Neural progenitor cell (in vitro differentiated cells): ENCODE measurements around the gene CHKA. TPM values are rescaled to one million over a fixed set of nuclear protein-coding genes. Genes with fewer than 3 reads are reported as not detected.

ENCODE experiments used
- DNase-seq: peaks from one replicate; pipeline ENCODE4 v3.0.0-alpha.2; 2016; ENCODE audit warnings: low spot score
- H2AFZ ChIP-seq: fragments of 200-600 bp; sonication (generic); replicated peaks from 2 replicates; pipeline ENCODE4 v1.6.1; 2016; ENCODE audit warnings: antibody characterized with exemption
- H3F3A ChIP-seq: fragments of 200-600 bp; sonication (generic); 2 replicates; pipeline ENCODE4 v1.6.1; 2016; ENCODE audit warnings: antibody characterized with exemption, low read depth
- H3K27ac ChIP-seq: fragments of 200-600 bp; sonication (generic); 2 replicates; pipeline ENCODE4 v1.5.1; 2016; ENCODE audit warnings: mild to moderate bottlenecking
- H3K27me3 ChIP-seq: fragments of 200-600 bp; sonication (generic); 2 replicates; pipeline ENCODE4 v1.6.1; 2016; ENCODE audit warnings: mild to moderate bottlenecking, moderate library complexity
- H3K36me3 ChIP-seq: fragments of 200-600 bp; sonication (generic); 2 replicates; pipeline ENCODE4 v1.5.1; 2016
- H3K4me1 ChIP-seq: fragments of 200-600 bp; sonication (generic); 2 replicates; pipeline ENCODE4 v1.6.1; 2016; ENCODE audit warnings: mixed run types
- H3K4me2 ChIP-seq: fragments of 200-600 bp; sonication (generic); 2 replicates; pipeline ENCODE4 v1.6.1; 2016
- H3K4me3 ChIP-seq: fragments of 200-600 bp; sonication (generic); 2 replicates; pipeline ENCODE4 v1.5.1; 2016
- H3K79me2 ChIP-seq: fragments of 200-600 bp; sonication (generic); 2 replicates; pipeline ENCODE4 v1.6.1; 2016; ENCODE audit warnings: low read depth
- H3K9ac ChIP-seq: fragments of 200-600 bp; sonication (generic); 2 replicates; pipeline ENCODE4 v1.6.1; 2016
- H3K9me3 ChIP-seq: fragments of 200-600 bp; sonication (generic); 2 replicates; pipeline ENCODE4 v1.5.1; 2016; ENCODE audit warnings: low read depth
- H4K20me1 ChIP-seq: fragments of 200-600 bp; sonication (generic); 2 replicates; pipeline ENCODE4 v1.6.1; 2016; ENCODE audit warnings: low read depth
- H3K27ac Mint-ChIP-seq: 3 replicates; pipeline ENCODE4 v1.8.0; 2021; ENCODE audit warnings: mixed read lengths
- H3K27me3 Mint-ChIP-seq: 2 replicates; pipeline ENCODE4 v1.8.0; 2022; ENCODE audit warnings: low read depth, mild to moderate bottlenecking, inconsistent platforms, moderate library complexity, mixed read lengths; ENCODE audit not compliant: insufficient read depth
- H3K36me3 Mint-ChIP-seq: 3 replicates; pipeline ENCODE4 v1.8.0; 2021; ENCODE audit warnings: mixed read lengths
- H3K4me1 Mint-ChIP-seq: 3 replicates; pipeline ENCODE4 v1.8.0; 2021; ENCODE audit warnings: mixed read lengths
- H3K4me3 Mint-ChIP-seq: 3 replicates; pipeline ENCODE4 v1.8.0; 2021; ENCODE audit warnings: mild to moderate bottlenecking, moderate library complexity, mixed read lengths
- H3K9me3 Mint-ChIP-seq: 3 replicates; pipeline ENCODE4 v1.8.0; 2020; ENCODE audit warnings: mixed read lengths
- CTCF ChIP-seq: fragments of 200-600 bp; sonication (generic); IDR thresholded peaks from 2 replicates; pipeline ENCODE4 v1.5.1; 2017; ENCODE audit warnings: antibody characterized with exemption, mild to moderate bottlenecking
- EZH2 ChIP-seq: fragments of 200-600 bp; sonication (generic); IDR thresholded peaks from 2 replicates; pipeline ENCODE4 v1.6.1; 2017; ENCODE audit warnings: antibody characterized with exemption, mild to moderate bottlenecking, moderate library complexity
- EZH2phosphoT487 ChIP-seq: fragments of 200-600 bp; sonication (generic); IDR thresholded peaks from 2 replicates; pipeline ENCODE4 v1.6.1; 2017; ENCODE audit warnings: antibody characterized with exemption
- total RNA-seq: library from RNA; depleted of rRNA; stranded (reverse); fragments of >200 nt; gene quantifications from 2 replicates; pipeline ENCODE4 v1.2.3, GENCODE V29; 2015; ENCODE audit warnings: low replicate concordance

Gene CHKA
- total RNA-seq, 1 donor from 2014 or later = 36.8 TPM

GRCh38 chr11:68026391-68027105 is 94.6 kb downstream of the CHKA start:
- no peak for DNase-seq
- TF ChIP-seq CTCF = no peak
- no peak for TF ChIP-seq EZH2phosphoT487
- no peak for TF ChIP-seq EZH2

GRCh38 chr11:68025047-68025446 is 96.1 kb downstream of the CHKA start:
- Mint-ChIP-seq H3K27me3 (peaks cover 11% of the 10 kb centered on the region), H3K4me3 (no peak overlapping the region), H3K4me1 (peaks cover 26% of the 10 kb centered on the region), H3K9me3 (peaks cover 6% of the 10 kb centered on the region), H3K27ac (no peak overlapping the region), H3K36me3 (peaks cover 17% of the 10 kb centered on the region)
- peaks cover 15% of the 10 kb centered on the region for H3K4me1 ChIP-seq
- H2AFZ ChIP-seq = no peak overlapping the region
- no peak overlapping the region for H3K27ac ChIP-seq
- H3K4me2 ChIP-seq = no peak overlapping the region
- no peak overlapping the region for H3K9ac ChIP-seq
- H3F3A ChIP-seq = peaks cover 14% of the 10 kb centered on the region
- no peaks in the 10 kb centered on the region for H3K36me3 ChIP-seq
- no peaks in the 10 kb centered on the region for H4K20me1 ChIP-seq
- peaks cover 14% of the 10 kb centered on the region for H3K79me2 ChIP-seq
- no peak overlapping the region for H3K4me3 ChIP-seq
- H3K27me3 ChIP-seq = no peaks in the 10 kb centered on the region
- TF ChIP-seq EZH2phosphoT487 (no peak), CTCF (peak; percentile 4), EZH2 (no peak)
- DNase-seq = no peak
- H3K9me3 ChIP-seq = no peaks in the 10 kb centered on the region

More at GRCh38 chr11:68026391-68027105, 94.6 kb downstream of the CHKA start:
- H3K9me3 ChIP-seq = no peaks in the 10 kb centered on the region
- H3K9ac ChIP-seq = no peak overlapping the region
- peaks cover 3% of the 10 kb centered on the region for H4K20me1 ChIP-seq
- no peak overlapping the region for H3K4me3 ChIP-seq
- no peaks in the 10 kb centered on the region for H3K27me3 ChIP-seq
- H3K79me2 ChIP-seq = peaks cover 25% of the 10 kb centered on the region
- Mint-ChIP-seq H3K36me3 (peaks cover 17% of the 10 kb centered on the region), H3K27ac (no peak overlapping the region), H3K9me3 (peaks cover 6% of the 10 kb centered on the region), H3K4me3 (peak overlapping the region; percentile 55), H3K4me1 (peaks cover 24% of the 10 kb centered on the region), H3K27me3 (peaks cover 14% of the 10 kb centered on the region)
- no peak overlapping the region for H3K27ac ChIP-seq
- H2AFZ ChIP-seq = no peak overlapping the region
- no peaks in the 10 kb centered on the region for H3K36me3 ChIP-seq
- peaks cover 11% of the 10 kb centered on the region for H3K4me1 ChIP-seq
- peaks cover 6% of the 10 kb centered on the region for H3F3A ChIP-seq
- H3K4me2 ChIP-seq = no peak overlapping the region

GRCh38 chr11:68024508-68024907 is 96.7 kb downstream of the CHKA start:
- Histone ChIP-seq H3K9ac (no peak overlapping the region), H2AFZ (no peak overlapping the region), H3K27ac (no peak overlapping the region), H3K4me3 (no peak overlapping the region), H3K36me3 (no peaks in the 10 kb centered on the region), H3K79me2 (peaks cover 10% of the 10 kb centered on the region), H3F3A (peaks cover 14% of the 10 kb centered on the region), H3K9me3 (no peaks in the 10 kb centered on the region), H3K4me2 (no peak overlapping the region), H3K27me3 (no peaks in the 10 kb centered on the region), H4K20me1 (no peaks in the 10 kb centered on the region), H3K4me1 (peaks cover 12% of the 10 kb centered on the region)
- Mint-ChIP-seq H3K9me3 (peaks cover 6% of the 10 kb centered on the region), H3K4me1 (peaks cover 24% of the 10 kb centered on the region), H3K27me3 (peaks cover 10% of the 10 kb centered on the region), H3K4me3 (no peak overlapping the region), H3K27ac (no peak overlapping the region), H3K36me3 (peaks cover 17% of the 10 kb centered on the region)
- no peak for TF ChIP-seq EZH2phosphoT487
- no peak for TF ChIP-seq CTCF
- TF ChIP-seq EZH2 = no peak
- DNase-seq = no peak
